Esophagus muscularis mucosa (tissue), 3 donors: Measurements from ENCODE around the gene SOX11.

Experiments
- POLR2A ChIP-seq: fragments of 450-650 bp; IDR thresholded peaks from one replicate; pipeline ENCODE4 v1.6.1; 2017; ENCODE audit warnings: antibody characterized with exemption, moderate library complexity, mild to moderate bottlenecking, low read depth
- POLR2AphosphoS5 ChIP-seq, 2 donors: sonication (generic); formaldehyde crosslinking; IDR thresholded peaks; one replicate each; pipeline ENCODE4 v1.6.1; 2017; ENCODE audit warnings: antibody characterized with exemption in 2 of 2
- TF ChIP-seq, protein P1 (sequence below), 3 experiments: fragments of 200-600 bp in 2 of 3; fragments of 450-650 bp in 1 of 3; sonication (generic) in 2 of 3; IDR thresholded peaks; one replicate each; pipeline ENCODE4 v1.5.1; 2017 to 2019; ENCODE audit warnings: antibody characterized with exemption in 3 of 3, mild to moderate bottlenecking in 2 of 3, moderate library complexity in 1 of 3

DNA sequence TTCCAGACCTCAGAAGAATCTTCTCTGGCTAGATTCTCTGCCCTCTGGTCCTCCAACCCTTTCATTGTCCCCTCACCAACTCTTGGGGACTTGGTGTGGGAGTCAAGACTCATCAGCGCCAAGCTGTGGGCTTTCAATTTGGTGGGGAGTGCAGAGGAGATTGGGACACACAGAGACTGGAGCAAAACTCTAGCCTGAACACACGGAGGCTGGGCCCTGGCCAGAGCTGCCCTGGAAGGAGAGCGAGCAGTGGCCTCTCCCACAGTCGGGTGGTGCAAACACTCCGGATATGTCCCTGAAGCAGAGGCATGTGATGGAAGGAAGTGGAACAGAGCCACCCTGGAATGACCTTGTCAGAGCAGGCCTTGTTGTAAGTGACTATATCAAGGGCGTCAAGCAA is 8.7 kb upstream of the SOX11 start:
- TF ChIP-seq, protein P1, sequence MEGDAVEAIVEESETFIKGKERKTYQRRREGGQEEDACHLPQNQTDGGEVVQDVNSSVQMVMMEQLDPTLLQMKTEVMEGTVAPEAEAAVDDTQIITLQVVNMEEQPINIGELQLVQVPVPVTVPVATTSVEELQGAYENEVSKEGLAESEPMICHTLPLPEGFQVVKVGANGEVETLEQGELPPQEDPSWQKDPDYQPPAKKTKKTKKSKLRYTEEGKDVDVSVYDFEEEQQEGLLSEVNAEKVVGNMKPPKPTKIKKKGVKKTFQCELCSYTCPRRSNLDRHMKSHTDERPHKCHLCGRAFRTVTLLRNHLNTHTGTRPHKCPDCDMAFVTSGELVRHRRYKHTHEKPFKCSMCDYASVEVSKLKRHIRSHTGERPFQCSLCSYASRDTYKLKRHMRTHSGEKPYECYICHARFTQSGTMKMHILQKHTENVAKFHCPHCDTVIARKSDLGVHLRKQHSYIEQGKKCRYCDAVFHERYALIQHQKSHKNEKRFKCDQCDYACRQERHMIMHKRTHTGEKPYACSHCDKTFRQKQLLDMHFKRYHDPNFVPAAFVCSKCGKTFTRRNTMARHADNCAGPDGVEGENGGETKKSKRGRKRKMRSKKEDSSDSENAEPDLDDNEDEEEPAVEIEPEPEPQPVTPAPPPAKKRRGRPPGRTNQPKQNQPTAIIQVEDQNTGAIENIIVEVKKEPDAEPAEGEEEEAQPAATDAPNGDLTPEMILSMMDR (IDR thresholded peaks at IDR 0.05): no peak
- TF ChIP-seq POLR2AphosphoS5 (IDR thresholded peaks at IDR 0.05) (no peak), POLR2A (no peak)
